Muscle of leg (tissue), 11 donors: ENCODE results near the gene C20orf144. TPM values are rescaled to one million over a fixed set of nuclear protein-coding genes. Genes with fewer than 3 reads are reported as not detected.

Source experiments
- DNase-seq: peaks from one replicate; pipeline ENCODE4 v3.0.0; 2013
- H3K27ac ChIP-seq: one replicate; pipeline ENCODE4 v1.5.1; 2013; ENCODE audit warnings: mild to moderate bottlenecking, low read length, control low read depth
- H3K27me3 ChIP-seq: one replicate; pipeline ENCODE4 v1.6.1; 2013; ENCODE audit warnings: low read length; ENCODE audit not compliant: control insufficient read depth, insufficient read depth
- H3K36me3 ChIP-seq: one replicate; pipeline ENCODE4 v1.6.1; 2013; ENCODE audit warnings: low read length; ENCODE audit not compliant: control insufficient read depth, insufficient read depth
- H3K4me1 ChIP-seq: one replicate; pipeline ENCODE4 v1.6.1; 2013; ENCODE audit warnings: low read length; ENCODE audit not compliant: control insufficient read depth, insufficient read depth
- H3K4me3 ChIP-seq: one replicate; pipeline ENCODE4 v1.5.1; 2013; ENCODE audit warnings: low read length, control low read depth
- H3K9me3 ChIP-seq: replicated peaks from 2 replicates; pipeline ENCODE4 v1.6.1; 2013; ENCODE audit warnings: low read depth, low read length; ENCODE audit not compliant: control insufficient read depth
- WGBS: methylation state at CpG from one replicate; pipeline ENCODE4 v1.1.5; 2013; ENCODE audit warnings: missing lambda C conversion rate; ENCODE audit not compliant: insufficient coverage; 5-methylcytosine and 5-hydroxymethylcytosine counted together
- polyA plus RNA-seq, 8 donors: library from polyadenylated mRNA; unstranded; fragments of 120-200 nt; gene quantifications; one replicate each; pipeline versions ENCODE4 v1.2.1 to v1.2.3, GENCODE V29; 2013; ENCODE audit warnings: inconsistent platforms in 1 of 8, low replicate concordance in 1 of 8; ENCODE audit not compliant: insufficient read length in 8 of 8, insufficient read depth in 1 of 8
- total RNA-seq: library from RNA; stranded (reverse); fragments of 120-200 nt; gene quantifications from one replicate; pipeline ENCODE4 v1.2.4, GENCODE V29; 2013

Gene C20orf144
- total and polyA plus RNA-seq, 9 donors, result 0.04 to 0.32 (median 0.17) TPM

DNA sequence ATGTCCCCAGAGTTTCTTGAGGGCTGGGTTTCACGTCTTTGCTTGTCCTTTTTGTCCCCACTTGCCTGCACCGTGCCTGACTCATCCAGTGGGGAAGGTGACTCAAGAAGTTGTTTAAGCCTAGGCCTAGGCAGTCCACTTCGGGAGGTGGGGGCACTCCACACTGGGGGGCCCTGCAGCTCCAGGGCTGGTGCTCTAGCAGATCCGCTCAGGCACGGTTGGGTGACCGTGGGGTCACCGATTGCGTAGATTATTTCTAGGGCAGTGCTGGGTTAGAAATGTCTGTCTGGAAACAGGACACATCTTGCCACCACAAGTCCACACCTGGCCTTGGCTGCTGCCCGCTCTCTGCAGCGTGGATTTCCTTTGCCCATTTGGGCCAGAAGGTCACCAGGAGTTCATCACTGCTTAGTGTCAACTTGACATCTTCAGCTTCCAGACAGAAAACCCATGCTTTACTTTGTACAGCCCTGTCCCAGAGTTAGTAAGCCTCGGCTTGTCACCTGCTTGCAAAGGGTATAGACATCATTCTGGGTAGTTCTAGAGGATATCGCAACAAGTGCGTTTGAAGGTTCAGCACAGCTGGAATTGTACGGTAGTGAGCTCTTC lies 13.6 kb upstream of the C20orf144 start:
- DNase-seq, result no peak
- Histone ChIP-seq H3K4me3 (no peak overlapping the region), H3K4me1 (peaks cover 38% of the 10 kb centered on the region), H3K9me3 (no peaks in the 10 kb centered on the region), H3K27ac (peak overlapping the region; percentile 53), H3K27me3 (no peaks in the 10 kb centered on the region), H3K36me3 (peaks cover 26% of the 10 kb centered on the region)
- WGBS, result 57% methylated on average over 9 of the region's 14 CpGs

DNA sequence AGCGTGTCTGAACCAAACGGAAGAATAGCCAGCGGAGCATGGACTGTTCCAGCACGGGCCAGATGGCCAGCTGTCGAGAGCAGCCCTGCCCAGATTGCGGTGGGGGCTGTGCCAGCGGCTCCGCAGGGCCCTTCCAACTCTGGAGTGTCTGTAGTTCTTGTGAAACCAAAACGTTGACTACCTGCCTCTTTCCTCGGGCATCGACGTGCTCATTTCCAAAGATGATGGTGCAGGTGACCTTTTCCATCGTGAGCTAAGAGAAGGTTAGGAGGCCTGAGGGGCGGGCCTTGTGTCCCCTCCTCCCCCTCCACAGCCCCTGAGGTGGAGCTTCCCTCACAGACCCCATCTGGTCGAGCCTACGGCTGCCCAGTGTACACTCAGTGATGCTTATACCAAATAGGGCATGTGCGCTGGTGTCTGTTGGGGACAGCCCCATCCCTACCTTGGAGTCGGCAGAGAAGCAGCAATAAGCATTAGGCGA lies 12.9 kb upstream of the C20orf144 start:
- peak; percentile 75 for DNase-seq
- Histone ChIP-seq H3K27me3 (no peaks in the 10 kb centered on the region), H3K36me3 (peaks cover 21% of the 10 kb centered on the region), H3K4me1 (peaks cover 41% of the 10 kb centered on the region), H3K9me3 (no peaks in the 10 kb centered on the region), H3K4me3 (no peak overlapping the region), H3K27ac (peak overlapping the region; percentile 82)
- 58% methylated on average over 13 of the region's 19 CpGs for WGBS

GRCh38 chr20:33650111-33650752 lies 11.9 kb upstream of the C20orf144 start:
- 76% methylated on average over 6 of the region's 11 CpGs for WGBS

DNA sequence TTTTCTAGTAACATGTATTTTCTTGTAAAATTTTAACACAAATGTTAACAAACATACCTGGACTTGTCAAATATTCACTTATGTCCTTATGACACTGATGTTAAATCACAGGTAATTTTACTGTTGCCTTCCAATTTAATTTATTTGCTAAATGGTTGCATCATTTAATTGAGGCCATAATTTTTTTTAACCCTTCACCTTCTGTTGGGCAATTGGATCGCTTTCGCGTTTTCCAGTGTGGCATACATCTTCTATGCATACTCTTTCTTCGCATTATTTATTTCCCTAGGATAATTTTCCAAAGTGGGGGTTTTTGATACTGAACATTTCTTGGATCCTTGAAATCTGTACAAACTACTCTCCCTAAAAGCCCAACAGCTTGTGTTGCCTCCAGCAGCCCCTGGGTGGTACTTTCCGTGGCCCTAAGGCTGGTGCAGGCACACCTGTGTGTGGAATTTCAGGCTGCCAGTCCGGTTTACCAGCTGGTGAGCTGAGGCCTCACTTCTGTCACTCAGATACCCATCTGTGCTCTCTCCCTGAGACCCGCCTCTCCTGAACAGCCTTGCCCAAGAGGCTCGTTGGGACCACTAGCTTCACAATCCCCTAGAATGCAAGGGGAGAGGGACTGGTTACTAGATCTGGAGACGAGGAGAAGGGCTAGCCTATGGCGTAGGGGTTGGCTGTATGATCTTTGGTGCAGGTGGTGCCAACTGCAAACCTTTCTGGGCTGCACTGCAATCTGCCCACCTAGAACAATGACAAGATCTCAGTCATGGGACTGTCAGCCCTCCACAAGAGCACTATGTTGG lies 11.2 kb upstream of the C20orf144 start:
- no peak overlapping the region for H3K27ac ChIP-seq
- DNase-seq, result peak; percentile 9
- WGBS, result 72% methylated on average over 2 of the region's 10 CpGs
- H3K4me3 ChIP-seq, result no peak overlapping the region
- H3K27me3 ChIP-seq, result peaks cover 2% of the 10 kb centered on the region
- peaks cover 7% of the 10 kb centered on the region for H3K36me3 ChIP-seq
- H3K9me3 ChIP-seq, result no peaks in the 10 kb centered on the region
- peaks cover 44% of the 10 kb centered on the region for H3K4me1 ChIP-seq

More at GRCh38 chr20:33650111-33650752, 11.9 kb upstream of the C20orf144 start:
- peaks cover 2% of the 10 kb centered on the region for H3K27me3 ChIP-seq
- H3K36me3 ChIP-seq, result peaks cover 11% of the 10 kb centered on the region
- peak; percentile 16 for DNase-seq
- H3K4me1 ChIP-seq, result peaks cover 44% of the 10 kb centered on the region
- no peak overlapping the region for H3K4me3 ChIP-seq
- no peaks in the 10 kb centered on the region for H3K9me3 ChIP-seq
- peak overlapping the region; percentile 25 for H3K27ac ChIP-seq

GRCh38 chr20:33651562-33652048 lies 10.5 kb upstream of the C20orf144 start:
- no peak overlapping the region for H3K4me3 ChIP-seq
- peaks cover 44% of the 10 kb centered on the region for H3K4me1 ChIP-seq
- no peak for DNase-seq
- no peaks in the 10 kb centered on the region for H3K9me3 ChIP-seq
- peaks cover 6% of the 10 kb centered on the region for H3K36me3 ChIP-seq
- 88% methylated on average over 11 of the region's 13 CpGs for WGBS
- peaks cover 2% of the 10 kb centered on the region for H3K27me3 ChIP-seq
- no peak overlapping the region for H3K27ac ChIP-seq

DNA sequence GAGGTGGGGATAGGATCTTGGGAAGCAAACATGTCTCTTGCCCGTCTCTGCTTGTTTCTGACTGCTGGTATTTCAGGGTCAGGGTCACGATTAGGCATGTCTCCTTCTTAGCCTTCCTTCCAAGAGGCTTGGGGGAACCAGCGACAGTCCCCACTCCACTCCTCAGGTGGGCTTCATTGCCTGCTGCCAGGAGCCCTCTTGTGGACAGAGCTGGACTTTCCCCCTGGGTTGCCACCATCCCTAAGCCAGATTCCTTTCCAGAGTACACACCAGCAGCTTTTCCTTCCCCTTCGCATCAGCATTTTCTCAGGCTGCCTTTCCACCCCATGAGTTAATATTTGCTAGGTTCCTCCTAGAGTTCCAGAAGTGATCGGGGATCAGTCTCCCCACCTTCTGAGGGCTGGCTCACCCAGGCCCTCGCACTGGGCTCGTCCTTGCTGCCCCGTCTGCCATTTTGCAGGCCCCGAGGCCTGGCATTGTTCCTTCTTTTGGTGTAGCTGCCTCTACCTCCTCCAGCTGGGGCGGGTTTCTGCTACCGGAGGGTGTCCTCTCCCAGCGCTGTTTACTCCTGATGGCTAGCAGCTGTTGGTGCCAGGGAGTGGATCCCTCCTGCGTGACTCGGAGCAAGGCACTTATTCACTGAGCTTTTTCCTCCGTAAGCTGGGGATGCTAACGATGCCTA lies 8.8 kb upstream of the C20orf144 start:
- peaks cover 33% of the 10 kb centered on the region for H3K4me1 ChIP-seq
- H3K4me3 ChIP-seq, result no peak overlapping the region
- peaks cover 2% of the 10 kb centered on the region for H3K27me3 ChIP-seq
- H3K27ac ChIP-seq, result no peak overlapping the region
- H3K9me3 ChIP-seq, result no peaks in the 10 kb centered on the region
- DNase-seq, result peak; percentile 80
- 33% methylated on average over 12 of the region's 16 CpGs for WGBS
- peaks cover 20% of the 10 kb centered on the region for H3K36me3 ChIP-seq

GRCh38 chr20:33653900-33654596 lies 8.1 kb upstream of the C20orf144 start:
- H3K4me3 ChIP-seq, result no peak overlapping the region
- H3K27ac ChIP-seq, result no peak overlapping the region
- peaks cover 2% of the 10 kb centered on the region for H3K27me3 ChIP-seq
- H3K9me3 ChIP-seq, result no peaks in the 10 kb centered on the region
- H3K36me3 ChIP-seq, result peaks cover 22% of the 10 kb centered on the region
- peak; percentile 31 for DNase-seq
- peaks cover 27% of the 10 kb centered on the region for H3K4me1 ChIP-seq
- WGBS, result 81% methylated on average over 6 of the region's 11 CpGs

DNA sequence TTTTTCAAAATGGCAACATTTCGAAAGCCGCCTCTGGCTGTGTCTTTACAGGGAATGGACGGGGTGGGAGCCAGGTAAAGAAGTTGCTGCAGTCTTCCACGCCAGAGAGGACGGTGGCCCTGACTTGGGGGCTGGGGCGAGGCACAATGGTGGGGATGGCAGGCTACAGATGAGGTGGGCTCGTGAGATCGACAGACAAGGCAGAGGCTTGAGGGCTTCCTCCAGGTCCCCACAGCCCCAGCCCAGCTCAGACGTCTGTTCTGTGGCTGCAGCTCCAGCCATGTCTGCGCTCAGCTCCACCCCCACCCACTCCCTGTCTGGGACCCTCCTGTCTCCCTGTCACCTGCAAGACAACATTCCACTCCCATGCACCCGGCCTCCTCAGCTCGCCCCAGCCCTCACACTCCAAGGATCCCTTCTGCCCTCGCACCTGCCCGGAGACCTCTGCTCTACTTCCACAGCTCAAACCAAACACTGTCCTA lies 7.4 kb upstream of the C20orf144 start:
- Histone ChIP-seq H3K27me3 (peaks cover 2% of the 10 kb centered on the region), H3K4me3 (no peak overlapping the region), H3K4me1 (peaks cover 21% of the 10 kb centered on the region), H3K9me3 (no peaks in the 10 kb centered on the region), H3K27ac (no peak overlapping the region), H3K36me3 (peaks cover 29% of the 10 kb centered on the region)
- 64% methylated on average over 13 of the region's 14 CpGs for whole genome bisulfite sequencing
- DNase-seq, result peak; percentile 7

DNA sequence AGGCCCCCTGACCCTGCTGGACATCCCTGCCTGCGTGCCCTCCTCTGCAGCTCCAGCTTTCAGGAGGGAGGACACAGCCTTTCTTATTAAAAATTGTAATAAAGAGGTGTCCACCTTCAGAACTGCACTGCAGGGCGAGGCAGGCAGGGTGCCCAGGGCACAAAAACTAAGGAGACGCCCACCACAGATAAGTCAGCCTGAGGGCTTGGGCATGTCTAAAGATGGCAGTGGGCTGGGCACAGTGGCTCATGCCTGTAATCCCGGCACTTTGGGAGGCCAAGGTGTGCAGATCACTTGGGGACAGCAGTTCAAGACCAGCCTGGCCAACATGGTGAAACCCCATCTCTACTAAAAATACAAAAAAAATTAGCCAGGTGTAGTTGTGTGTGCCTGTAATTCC lies 7.0 kb upstream of the C20orf144 start:
- Histone ChIP-seq H3K27me3 (peaks cover 2% of the 10 kb centered on the region), H3K9me3 (no peaks in the 10 kb centered on the region), H3K4me1 (peaks cover 17% of the 10 kb centered on the region), H3K36me3 (peaks cover 33% of the 10 kb centered on the region), H3K4me3 (no peak overlapping the region), H3K27ac (no peak overlapping the region)
- WGBS, result 74% methylated on average over 2 of the region's 4 CpGs
- no peak for DNase-seq
